Activated CD4-positive, alpha-beta T cell treated with anti-CD3 and anti-CD28 coated beads for 4 hours (primary cell): ENCODE results near the gene CKMT2.
A peak's percentile ranks its signal among the peaks of the same experiment; 100 is the strongest.

Experiments used
- DNase-seq, 2 donors: peaks; one replicate each; pipeline ENCODE4 v3.0.0-alpha.2; 2020

Gene CKMT2

GRCh38 chr5:81233080-81233634 is at the start of gene CKMT2:
TSS of gene CKMT2 (plus strand) at chr5:81233322. CDS start at chr5:81251133, 17,811 bp downstream.
- DNase-seq: no peak

GRCh38 chr5:81183811-81184748 is 49.0 kb upstream of the CKMT2 start:
- DNase-seq: no peak

GRCh38 chr5:81184749-81185110 is 48.4 kb upstream of the CKMT2 start:
- DNase-seq: no peak

DNA sequence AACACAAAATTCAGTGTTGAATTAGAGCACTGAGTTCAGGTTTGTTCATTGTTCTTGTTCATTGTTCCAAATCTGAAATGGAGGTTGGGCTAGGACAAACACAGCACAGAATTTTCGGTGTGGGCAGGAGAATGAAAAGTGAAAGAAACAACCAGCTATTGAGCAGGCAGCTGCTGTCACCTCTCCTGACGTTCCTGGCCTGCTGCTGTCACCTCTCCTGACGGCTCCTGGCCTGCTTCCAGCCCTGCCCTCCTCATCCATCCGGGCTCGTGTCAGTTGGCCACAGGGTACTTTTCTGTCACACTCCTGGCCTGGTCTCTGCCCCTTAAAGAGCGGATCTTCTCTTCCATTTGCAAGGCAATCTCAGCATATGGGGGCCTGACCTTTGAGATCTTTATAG is 45.2 kb upstream of the CKMT2 start:
- DNase-seq: no peak

DNA sequence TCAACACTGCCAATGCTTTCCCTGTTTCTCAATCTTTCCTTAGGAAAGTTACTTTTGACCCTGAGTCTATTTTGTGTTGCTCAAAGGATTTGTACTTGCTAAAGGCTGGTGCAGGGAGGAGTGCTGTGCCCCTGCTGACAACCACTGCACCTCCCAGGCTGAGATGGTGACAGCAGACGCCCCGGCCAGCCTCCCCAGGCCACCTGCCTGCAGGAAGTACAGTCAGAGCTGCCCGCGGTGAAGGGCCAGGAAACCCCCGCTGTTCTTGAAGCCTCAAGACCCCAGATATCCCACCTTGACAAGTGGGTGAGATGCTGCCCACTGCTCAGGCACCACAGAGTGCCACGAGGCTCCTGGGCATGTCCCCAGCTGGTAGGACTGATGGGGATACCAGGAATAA is 44.2 kb upstream of the CKMT2 start:
- DNase-seq: no peak

DNA sequence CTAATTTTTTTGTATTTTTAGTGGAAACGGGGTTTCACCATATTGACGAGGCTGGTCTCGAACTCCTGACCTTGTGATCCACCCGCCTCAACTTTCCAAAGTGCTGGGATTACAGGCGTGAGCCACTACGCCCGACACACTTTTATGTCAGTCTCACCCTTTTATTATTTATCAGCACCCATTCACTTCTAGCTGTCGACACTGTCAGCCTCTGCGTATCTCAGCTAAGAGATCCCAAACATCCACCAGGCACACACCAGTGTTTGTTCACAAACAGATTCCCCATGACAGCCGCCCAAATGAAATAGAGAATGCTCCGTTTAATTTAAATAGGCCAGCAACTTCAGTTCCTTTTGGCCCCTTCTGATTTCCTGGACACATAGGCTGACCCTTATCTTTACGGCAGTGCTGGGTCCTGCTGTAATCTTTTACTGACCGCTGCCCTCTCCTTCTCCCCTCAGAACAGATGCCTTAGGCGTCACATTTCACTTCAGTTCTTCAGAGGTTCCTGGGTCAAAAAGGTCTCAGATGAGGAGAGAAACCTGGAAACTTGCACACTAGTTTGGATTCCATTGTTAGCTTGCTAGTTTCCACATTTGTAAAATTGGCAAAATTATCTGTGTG is 43.1 kb upstream of the CKMT2 start:
- DNase-seq: no peak

DNA sequence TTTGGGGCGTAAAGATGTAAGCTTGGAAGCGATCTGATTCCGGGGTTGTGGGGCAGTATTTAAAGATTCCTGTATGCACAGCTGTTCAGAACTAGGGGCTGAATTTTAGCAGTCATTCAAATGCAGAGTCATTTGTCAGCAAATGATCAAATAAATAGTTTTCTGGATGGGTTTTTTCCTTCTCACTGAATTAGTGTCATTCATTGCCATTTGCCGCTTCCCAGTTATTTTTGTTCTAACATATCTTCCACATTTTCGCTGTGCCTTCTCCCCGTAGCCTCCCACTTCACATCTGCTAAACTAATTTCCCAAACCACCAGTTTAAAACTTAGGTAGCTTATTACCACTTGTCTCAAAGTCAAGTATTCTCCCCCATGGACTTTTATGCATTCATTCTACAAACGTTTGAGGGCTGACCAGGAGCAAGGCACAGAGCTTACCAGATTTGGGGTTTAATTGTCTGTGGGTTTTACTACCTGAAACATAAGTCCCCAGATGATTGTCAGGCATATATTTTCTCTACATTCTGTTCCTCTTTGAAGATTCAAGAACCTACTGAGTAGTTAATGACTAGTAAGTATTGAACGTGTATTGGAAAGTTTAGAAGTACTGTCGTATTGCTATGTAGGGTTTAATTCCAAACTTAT is 41.3 kb upstream of the CKMT2 start:
- DNase-seq: no peak

- DNase-seq: no peak
These were observed 40.8 kb upstream of the CKMT2 start for GRCh38 chr5:81192373-81192750.

DNA sequence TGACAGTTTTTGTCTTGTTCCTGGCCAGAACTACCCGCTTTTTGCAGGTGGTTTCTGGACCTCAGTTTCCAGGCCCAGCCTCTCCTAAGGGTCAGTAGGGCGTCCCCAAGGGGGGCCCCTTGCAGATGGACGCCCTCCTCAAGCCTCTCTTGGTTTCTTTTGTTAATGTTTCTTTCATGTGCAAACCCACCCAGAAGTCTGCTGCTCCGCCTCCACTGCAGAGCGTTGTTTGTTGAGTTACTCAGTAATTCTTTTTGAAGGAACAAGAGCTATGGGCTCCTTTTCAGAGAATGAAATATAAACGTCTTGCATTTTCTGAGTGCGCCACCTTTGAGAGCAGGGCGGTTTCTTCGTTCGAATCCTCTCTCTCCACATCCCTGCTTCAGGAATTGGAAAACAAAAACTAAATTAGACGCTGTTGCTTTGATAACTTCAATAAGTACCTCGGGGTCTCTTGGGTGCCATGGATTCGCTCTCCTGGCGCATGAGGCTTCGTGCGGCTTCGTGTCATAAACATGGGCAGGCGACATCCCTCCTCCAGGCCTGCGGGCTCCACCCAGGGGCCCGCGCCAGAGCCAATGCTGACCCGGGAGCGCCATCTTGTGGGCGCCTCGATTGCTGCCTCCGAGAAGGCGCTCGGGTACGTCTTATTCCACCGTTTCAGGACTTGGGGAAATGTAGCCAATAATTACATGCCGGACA is 38.3 kb upstream of the CKMT2 start:
- peak; percentile 70 to 80 for DNase-seq

- DNase-seq: no peak
These were observed 37.7 kb upstream of the CKMT2 start for GRCh38 chr5:81195335-81195929.

- DNase-seq: no peak
These were observed 30.5 kb upstream of the CKMT2 start for GRCh38 chr5:81202655-81203054.

DNA sequence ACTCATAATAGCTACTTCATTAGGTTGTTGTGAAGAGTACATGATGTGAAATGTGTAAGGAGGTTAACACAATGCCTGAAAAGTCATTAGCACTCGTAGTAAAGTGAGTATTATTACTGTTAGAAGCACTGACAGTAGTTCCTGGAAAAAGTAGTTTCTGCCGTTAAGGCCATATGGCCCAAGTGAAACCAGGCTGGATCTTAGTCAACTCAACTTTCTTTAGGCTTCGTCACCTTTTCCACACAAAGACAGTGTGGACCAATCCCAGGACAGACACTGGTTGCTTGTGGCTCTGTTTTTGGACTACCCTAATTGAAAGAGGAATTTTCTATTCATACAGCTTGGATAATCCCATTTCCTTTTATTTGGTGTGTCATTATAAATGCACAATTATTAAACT is 29.4 kb upstream of the CKMT2 start:
- DNase-seq: no peak

DNA sequence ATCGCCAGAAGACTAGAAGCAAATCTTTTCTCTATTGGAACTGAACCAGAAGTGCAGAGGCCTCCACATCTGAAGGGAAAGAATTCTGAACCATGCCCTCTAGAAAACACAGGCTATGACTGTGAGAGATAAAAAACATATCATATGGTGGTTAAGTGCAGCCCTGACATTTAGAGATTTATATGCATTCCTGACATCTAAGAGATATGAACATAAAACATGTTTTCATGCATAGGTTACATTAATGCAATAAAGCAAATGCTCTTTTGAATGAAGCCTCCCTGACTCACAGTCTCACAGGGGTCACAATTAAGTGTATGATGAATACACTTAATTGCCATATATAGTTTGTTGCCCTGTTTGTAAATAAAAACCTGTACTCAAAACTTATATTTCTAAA is 28.9 kb upstream of the CKMT2 start:
- no peak for DNase-seq

GRCh38 chr5:81205058-81205457 is 28.1 kb upstream of the CKMT2 start:
- no peak for DNase-seq

GRCh38 chr5:81207009-81207408 is 26.1 kb upstream of the CKMT2 start:
- no peak for DNase-seq

DNA sequence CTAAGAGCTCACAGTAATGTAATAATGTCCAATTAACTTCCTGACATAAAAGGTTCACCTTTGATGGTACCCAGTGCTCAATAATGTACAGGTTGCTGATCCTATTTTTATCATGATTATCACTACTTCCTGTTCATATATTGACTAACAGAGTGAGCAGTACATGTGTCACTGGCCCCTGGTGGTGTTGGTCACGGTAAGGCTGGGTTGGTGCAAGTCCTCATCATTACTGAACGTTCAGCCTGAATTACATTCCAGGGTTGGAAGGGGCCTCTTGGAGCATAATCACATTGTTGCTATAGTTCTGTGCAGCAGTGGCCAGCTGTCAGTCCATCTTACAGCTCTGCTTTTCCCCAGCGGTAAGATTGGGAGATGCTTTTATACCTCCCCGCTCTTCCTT is 24.2 kb upstream of the CKMT2 start:
- no peak for DNase-seq

GRCh38 chr5:81209386-81209785 is 23.7 kb upstream of the CKMT2 start:
- no peak for DNase-seq

DNA sequence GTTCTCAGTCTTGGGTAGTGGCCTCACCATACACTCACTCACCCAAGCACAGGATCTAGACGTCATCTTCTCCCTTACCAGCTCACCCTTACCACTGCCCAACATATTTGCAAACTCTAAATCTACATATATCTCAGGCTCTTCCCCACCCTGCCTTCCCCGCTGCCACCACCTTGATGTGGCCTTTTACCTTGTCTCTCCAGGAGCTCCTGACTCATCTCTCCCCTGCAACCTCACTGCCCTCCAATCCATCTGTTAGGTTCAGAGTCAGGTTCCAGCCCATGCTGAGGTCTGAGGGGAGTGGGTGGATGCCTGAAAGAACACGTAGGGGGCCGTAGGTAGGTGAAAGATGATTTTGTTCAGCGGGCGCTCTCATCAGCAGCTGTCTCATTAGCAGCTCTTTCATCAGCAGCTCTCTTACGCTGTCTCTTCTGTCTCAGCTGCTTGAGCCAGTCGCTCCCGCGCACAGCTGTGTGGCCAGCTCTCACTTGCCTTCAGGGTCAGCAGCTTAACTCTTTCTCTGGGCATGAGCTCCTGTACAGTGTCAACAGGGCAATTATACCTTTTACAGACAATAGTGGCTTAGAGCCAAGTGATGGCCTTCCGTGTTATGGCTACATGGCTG is 23.1 kb upstream of the CKMT2 start:
- DNase-seq: no peak

- no peak for DNase-seq
These were observed 20.8 kb upstream of the CKMT2 start for GRCh38 chr5:81212211-81212751.

DNA sequence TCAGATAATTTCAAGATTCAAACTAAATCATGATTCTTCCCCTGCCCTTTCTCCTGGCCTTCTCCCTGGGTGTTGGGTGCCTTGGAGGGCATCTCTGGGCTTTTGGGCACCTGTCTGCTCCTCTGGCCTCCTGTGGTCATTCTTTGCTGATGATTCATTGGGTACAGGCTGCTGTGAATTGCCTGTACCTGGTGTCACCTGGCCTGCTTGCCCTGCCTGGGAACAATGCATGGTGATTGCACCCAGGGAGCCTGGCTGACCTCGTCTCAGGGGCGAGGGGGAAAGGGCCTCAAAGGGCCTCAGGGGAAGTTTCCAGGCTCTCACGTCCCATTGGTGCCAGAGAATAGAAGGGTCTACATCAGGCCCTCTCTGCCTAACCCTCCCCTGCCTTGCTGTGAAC is 20.1 kb upstream of the CKMT2 start:
- DNase-seq: no peak

DNA sequence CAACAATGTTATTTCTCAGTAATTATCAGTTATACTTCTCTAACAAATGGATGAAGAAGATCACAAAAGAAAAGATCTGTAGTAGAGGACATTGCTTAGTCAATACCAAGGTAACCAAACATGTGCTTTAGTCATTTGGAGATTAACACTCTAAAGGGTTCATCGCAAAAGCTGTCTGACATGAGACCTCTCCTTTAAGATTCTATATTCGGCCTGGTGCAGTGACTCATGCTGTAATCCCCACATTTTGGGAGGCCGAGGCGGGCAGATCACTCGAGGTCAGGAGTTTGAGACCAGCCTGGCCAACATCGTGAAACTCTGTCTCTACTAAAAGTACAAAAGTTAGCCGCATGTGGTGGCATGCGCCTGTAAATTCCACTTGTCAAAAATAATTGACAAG is 18.3 kb upstream of the CKMT2 start:
- DNase-seq: no peak

- no peak for DNase-seq
These were observed 17.0 kb upstream of the CKMT2 start for GRCh38 chr5:81216152-81216551.
